CD4-positive, CD25-positive, alpha-beta regulatory T cell (primary cell): ENCODE data around the gene MYO1A. TPM values are rescaled to one million over a fixed set of nuclear protein-coding genes. Genes with fewer than 3 reads are reported as not detected.
"Not testable (repeated sequence)": the region's sequence is repeated elsewhere in the genome, so short reads cannot be mapped to it uniquely, and the experiment has no call there.

Source experiments
- ATAC-seq, 2 donors: fragments of 150-1000 bp; cut with Tn5 transposase; one replicate each; pipeline ENCODE4 v1.10.0; 2021; ENCODE audit warnings: low read depth in 2 of 2, moderate number of reproducible peaks in 2 of 2, moderate library complexity in 1 of 2
- DNase-seq, 3 donors: peaks; one replicate each; pipeline versions ENCODE4 v3.0.0 to v3.0.0-alpha.2; 2012 to 2022; ENCODE audit warnings: mixed read lengths in 1 of 3
- H3K27ac ChIP-seq: one replicate; pipeline ENCODE4 v1.7.0; 2013; ENCODE audit warnings: mild to moderate bottlenecking, low read length; ENCODE audit not compliant: insufficient read depth, poor library complexity, severe bottlenecking
- H3K27me3 ChIP-seq: one replicate; pipeline ENCODE4 v1.7.0; 2013; ENCODE audit warnings: low read length; ENCODE audit not compliant: control insufficient read depth, insufficient read depth
- H3K36me3 ChIP-seq: one replicate; pipeline ENCODE4 v1.7.0; 2013; ENCODE audit warnings: mild to moderate bottlenecking, low read length, moderate library complexity; ENCODE audit not compliant: control insufficient read depth, insufficient read depth
- H3K4me1 ChIP-seq: 2 replicates; pipeline ENCODE4 v1.7.0; 2013; ENCODE audit warnings: mild to moderate bottlenecking, low read length; ENCODE audit not compliant: insufficient read depth, control insufficient read depth, poor library complexity, severe bottlenecking
- H3K4me3 ChIP-seq: one replicate; pipeline ENCODE4 v1.7.0; 2013; ENCODE audit warnings: low read depth, mild to moderate bottlenecking, low read length, moderate library complexity
- H3K9me3 ChIP-seq, 2 experiments: 1 replicate in 1 of 2; 2 replicates in 1 of 2; pipeline ENCODE4 v1.7.0; 2013; ENCODE audit warnings: low read length in 2 of 2, mild to moderate bottlenecking in 1 of 2, moderate library complexity in 1 of 2; ENCODE audit not compliant: control insufficient read depth in 2 of 2
- H3K27ac Mint-ChIP-seq, 3 donors: one replicate each; pipeline ENCODE4 v1.8.0; 2020 to 2022; ENCODE audit warnings: mild to moderate bottlenecking in 3 of 3, mixed read lengths in 3 of 3, moderate library complexity in 2 of 3
- H3K27me3 Mint-ChIP-seq: one replicate; pipeline ENCODE4 v1.8.0; 2022; ENCODE audit warnings: mild to moderate bottlenecking, mixed read lengths
- H3K36me3 Mint-ChIP-seq: one replicate; pipeline ENCODE4 v1.8.0; 2020; ENCODE audit warnings: mixed read lengths
- H3K4me1 Mint-ChIP-seq, 4 donors: one replicate each; pipeline ENCODE4 v1.8.0; 2020 to 2022; ENCODE audit warnings: mixed read lengths in 4 of 4, mild to moderate bottlenecking in 1 of 4
- H3K4me3 Mint-ChIP-seq, 4 donors: one replicate each; pipeline ENCODE4 v1.8.0; 2020 to 2022; ENCODE audit warnings: mild to moderate bottlenecking in 4 of 4, mixed read lengths in 4 of 4, moderate library complexity in 3 of 4
- H3K9me3 Mint-ChIP-seq, 7 donors: one replicate each; pipeline ENCODE4 v1.8.0; 2020 to 2022; ENCODE audit warnings: mixed read lengths in 7 of 7, mild to moderate bottlenecking in 3 of 7, moderate library complexity in 2 of 7
- polyA plus RNA-seq, 4 donors: library from polyadenylated mRNA; unstranded; fragments of 300-500 nt; fragmentation: Illumina TruSeq; gene quantifications; one replicate each; pipeline ENCODE4 v1.2.3, GENCODE V29; 2021
- total RNA-seq: library from RNA; stranded (reverse); gene quantifications from one replicate; pipeline ENCODE4 v1.2.3, GENCODE V29; 2022

MYO1A gene
- total and polyA plus RNA-seq, 5 donors from 2014 or later, result 0.32 to 0.38 TPM; not detected in 3

- no peak for ATAC-seq
These were observed 36.1 kb upstream of the MYO1A start for GRCh38 chr12:57085999-57086492.

GRCh38 chr12:57080855-57081254, 30.9 kb upstream of the MYO1A start:
- H3K27ac ChIP-seq, result no peak overlapping the region
- H3K27me3 ChIP-seq, result no peaks in the 10 kb centered on the region
- Mint-ChIP-seq H3K4me3 (peak overlapping the region in 1 of 4 donors; percentile 10), H3K27ac (no peak overlapping the region), H3K36me3 (no peaks in the 10 kb centered on the region), H3K4me1 (peaks cover 9 to 51% (median 23%) of the 10 kb centered on the region in 4 donors), H3K9me3 (no peaks in the 10 kb centered on the region), H3K27me3 (no peaks in the 10 kb centered on the region)
- H3K36me3 ChIP-seq, result peaks cover 2% of the 10 kb centered on the region
- DNase-seq (no peak), ATAC-seq (no peak)
- H3K9me3 ChIP-seq, result no peaks in the 10 kb centered on the region
- H3K4me3 ChIP-seq, result no peak overlapping the region
- peaks cover 19% of the 10 kb centered on the region for H3K4me1 ChIP-seq

More at GRCh38 chr12:57085999-57086492, 36.1 kb upstream of the MYO1A start:
- H3K9me3 ChIP-seq, result no peaks in the 10 kb centered on the region
- Mint-ChIP-seq H3K27me3 (no peaks in the 10 kb centered on the region), H3K27ac (peak overlapping the region; percentile 93 to 96 (median 95)), H3K4me3 (peak overlapping the region; percentile 87 to 95 (median 90)), H3K4me1 (peaks cover 11 to 47% (median 29%) of the 10 kb centered on the region in 4 donors), H3K9me3 (no peaks in the 10 kb centered on the region), H3K36me3 (peaks cover 3% of the 10 kb centered on the region)
- H3K4me1 ChIP-seq, result peaks cover 42% of the 10 kb centered on the region
- peak in 1 of 3 donors; percentile 66 for DNase-seq
- peak overlapping the region; percentile 95 for H3K4me3 ChIP-seq
- H3K27ac ChIP-seq, result peak overlapping the region; percentile 99
- no peaks in the 10 kb centered on the region for H3K36me3 ChIP-seq
- H3K27me3 ChIP-seq, result no peaks in the 10 kb centered on the region

GRCh38 chr12:57079821-57080220, 29.9 kb upstream of the MYO1A start:
- Mint-ChIP-seq H3K9me3 (no peaks in the 10 kb centered on the region), H3K36me3 (no peaks in the 10 kb centered on the region), H3K27ac (peak overlapping the region in 2 of 3 donors; percentile 74 to 96), H3K4me1 (peaks cover 0 to 41% (median 15%) of the 10 kb centered on the region in 4 donors), H3K27me3 (no peaks in the 10 kb centered on the region), H3K4me3 (peak overlapping the region in 2 of 4 donors; percentile 31 to 54)
- Histone ChIP-seq H3K27ac (peak overlapping the region; percentile 87), H3K4me3 (peak overlapping the region; percentile 89), H3K36me3 (peaks cover 2% of the 10 kb centered on the region), H3K4me1 (peaks cover 17% of the 10 kb centered on the region), H3K9me3 (no peaks in the 10 kb centered on the region), H3K27me3 (no peaks in the 10 kb centered on the region)
- ATAC-seq (no peak), DNase-seq (no peak)

GRCh38 chr12:57078519-57079404, 28.8 kb upstream of the MYO1A start, which contains the start of gene NEMP1:
NEMP1 (minus strand) TSS chr12:57078791; CDS start chr12:57078745, 46 bp downstream.
- peaks cover 2% of the 10 kb centered on the region for H3K36me3 ChIP-seq
- H3K27ac Mint-ChIP-seq, result peak within 1 kb of the TSS; percentile 96 to 97 (median 96)
- peak; percentile 96 to 97 for ATAC-seq

GRCh38 chr12:57073566-57074450, 23.9 kb upstream of the MYO1A start:
- H3K27ac Mint-ChIP-seq, result peak overlapping the region; percentile 55 to 65 (median 63)
- DNase-seq, H3K9me3 Mint-ChIP-seq, H3K27me3 Mint-ChIP-seq, ATAC-seq, H3K27me3 ChIP-seq, H3K4me3 ChIP-seq, H3K4me3 Mint-ChIP-seq, H3K9me3 ChIP-seq: not testable (repeated sequence)
- H3K4me1 Mint-ChIP-seq, result peaks cover 6 to 48% (median 19%) of the 10 kb centered on the region in 4 donors
- peak overlapping the region; percentile 5 for H3K27ac ChIP-seq
- H3K4me1 ChIP-seq, result peaks cover 14% of the 10 kb centered on the region
- H3K36me3 ChIP-seq, result peaks cover 26% of the 10 kb centered on the region
- H3K36me3 Mint-ChIP-seq, result peaks cover 14% of the 10 kb centered on the region

More at GRCh38 chr12:57078519-57079404, 28.8 kb upstream of the MYO1A start, which contains the start of gene NEMP1:
- H3K27me3 Mint-ChIP-seq, result no peaks in the 10 kb centered on the region
- H3K4me3 ChIP-seq, result peak within 1 kb of the TSS; percentile 89
- H3K9me3 Mint-ChIP-seq, result no peaks in the 10 kb centered on the region
- H3K4me1 ChIP-seq, result peaks cover 17% of the 10 kb centered on the region
- H3K36me3 Mint-ChIP-seq, result no peaks in the 10 kb centered on the region
- no peaks in the 10 kb centered on the region for H3K27me3 ChIP-seq
- H3K4me3 Mint-ChIP-seq, result peak within 1 kb of the TSS; percentile 91 to 98 (median 96)
- DNase-seq, result peak; percentile 96 to 100 (median 99)
- H3K9me3 ChIP-seq, result no peaks in the 10 kb centered on the region
- peak within 1 kb of the TSS; percentile 87 for H3K27ac ChIP-seq
- H3K4me1 Mint-ChIP-seq, result peaks cover 0 to 45% (median 14%) of the 10 kb centered on the region in 4 donors

GRCh38 chr12:57072661-57073060, 22.7 kb upstream of the MYO1A start:
- Mint-ChIP-seq H3K9me3 (no peaks in the 10 kb centered on the region), H3K4me1 (peaks cover 6 to 38% (median 14%) of the 10 kb centered on the region in 4 donors), H3K36me3 (peaks cover 18% of the 10 kb centered on the region), H3K27me3 (no peaks in the 10 kb centered on the region), H3K27ac (peak overlapping the region in 1 of 3 donors; percentile 77), H3K4me3 (peak overlapping the region in 1 of 4 donors; percentile 60)
- H3K36me3 ChIP-seq, result peaks cover 30% of the 10 kb centered on the region
- DNase-seq, result no peak
- no peak for ATAC-seq
- H3K27me3 ChIP-seq, result no peaks in the 10 kb centered on the region
- no peak overlapping the region for H3K4me3 ChIP-seq
- no peak overlapping the region for H3K27ac ChIP-seq
- no peaks in the 10 kb centered on the region for H3K9me3 ChIP-seq
- H3K4me1 ChIP-seq, result peaks cover 9% of the 10 kb centered on the region

- no peaks in the 10 kb centered on the region for H3K9me3 Mint-ChIP-seq
- H3K4me1 Mint-ChIP-seq, result peaks cover 10 to 31% (median 21%) of the 10 kb centered on the region in 4 donors
- peak overlapping the region; percentile 77 to 92 (median 78) for H3K27ac Mint-ChIP-seq
- H3K36me3 Mint-ChIP-seq, result peaks cover 23% of the 10 kb centered on the region
- DNase-seq (peak; percentile 54 to 89 (median 78)), ATAC-seq (peak; percentile 96 to 99)
- peak overlapping the region; percentile 6 to 73 (median 20) for H3K4me3 Mint-ChIP-seq
- peaks cover 10% of the 10 kb centered on the region for H3K4me1 ChIP-seq
- H3K36me3 ChIP-seq, result peaks cover 29% of the 10 kb centered on the region
- peak overlapping the region; percentile 74 for H3K27ac ChIP-seq
- H3K9me3 ChIP-seq, result no peaks in the 10 kb centered on the region
- H3K4me3 ChIP-seq, result peak overlapping the region; percentile 38
- no peaks in the 10 kb centered on the region for H3K27me3 Mint-ChIP-seq
- no peaks in the 10 kb centered on the region for H3K27me3 ChIP-seq
These were observed 19.6 kb upstream of the MYO1A start for GRCh38 chr12:57069523-57069922.
